ENCODE measurements around the gene UVSSA. TPM values are rescaled to one million over a fixed set of nuclear protein-coding genes. Genes with fewer than 3 reads are reported as not detected.

The UVSSA gene
- total and polyA plus RNA-seq, 2 donors (not counting 1 experiment from before 2014, with no cell fraction given), result 34.6 to 40.5 TPM

GRCh38 chr4:1309261-1310010 lies 37.6 kb upstream of the UVSSA start:
- ChIA-PET CTCF (interaction anchor here (1.0 to 1.1 kb wide), 2 partner anchors 9 to 44 kb away, joined by 3 read pairs; no protein-coding TSS in a partner anchor), POLR2A (interaction anchor here (0.7 kb wide), 1 partner anchor 60 kb away, joined by 3 read pairs; no protein-coding TSS in a partner anchor)
- Histone ChIP-seq H3K4me3 (ENCODE audit: control extremely low read depth in 1 of 5, extremely low read depth in 1 of 5, insufficient read depth in 1 of 5, low read depth in 2 of 5, low read length in 4 of 5) (peak overlapping the region; percentile 17 to 35 (median 34)), H3K4me1 (ENCODE audit: control insufficient read depth in 2 of 2, insufficient read depth in 2 of 2, low read length in 2 of 2) (peaks cover 18 to 38% of the 10 kb centered on the region in 2 donors), H3K27me3 (replicated peaks in 1 of 4; ENCODE audit: control extremely low read depth in 1 of 4, control insufficient read depth in 3 of 4, insufficient read depth in 4 of 4, low read length in 3 of 4) (no peaks in the 10 kb centered on the region), H3K27ac (ENCODE audit: low read length in 2 of 2) (peak overlapping the region in 1 of 2 donors; percentile 51), H3K4me2 (replicated peaks; ENCODE audit: low read depth, low read length, poor library complexity, severe bottlenecking) (peak overlapping the region; percentile 87), H3K9ac (ENCODE audit: low read length) (peak overlapping the region; percentile 47), H3K36me3 (replicated peaks in 1 of 2; ENCODE audit: control extremely low read depth in 1 of 2, control insufficient read depth in 1 of 2, extremely low read depth in 1 of 2, insufficient read depth in 2 of 2, low read length in 1 of 2) (peaks cover 0 to 26% of the 10 kb centered on the region in 2 experiments), H4K20me1 (ENCODE audit: control insufficient read depth, insufficient read depth, low read length, poor library complexity, severe bottlenecking) (peaks cover 95% of the 10 kb centered on the region), H2AFZ (ENCODE audit: insufficient read depth, low read depth, low read length, poor library complexity, severe bottlenecking) (peak overlapping the region; percentile 9), H3K9me3 (ENCODE audit: control extremely low read depth in 1 of 3, control insufficient read depth in 2 of 3, insufficient read depth in 1 of 3, low read length in 2 of 3) (peaks cover 0 to 2% (median 0%) of the 10 kb centered on the region in 3 donors), H3K79me2 (ENCODE audit: control insufficient read depth, insufficient read depth, low read length) (peaks cover 91% of the 10 kb centered on the region)
- peak; percentile 61 for DNase-seq
- Mint-ChIP-seq H3K9me3 (ENCODE audit: insufficient read depth) (no peaks in the 10 kb centered on the region), H3K27me3 (no peaks in the 10 kb centered on the region), H3K4me3 (peak overlapping the region; percentile 81), H3K4me1 (peaks cover 53% of the 10 kb centered on the region), H3K27ac (peak overlapping the region; percentile 50)
- ATAC-seq (ENCODE audit: low read depth), result peak; percentile 89
- intact Hi-C loops (cut with micrococcal nuclease), result no loop called here
- TF ChIP-seq CTCF (IDR thresholded peaks at IDR 0.05) (no peak), EZH2 (IDR thresholded peaks at IDR 0.05; ENCODE audit: borderline replicate concordance, insufficient read depth, low read depth, low read length, poor library complexity, severe bottlenecking) (no peak)
- WGBS (ENCODE audit: insufficient coverage), result 18% methylated on average over 33 of the region's 36 CpGs

Data from B cell (primary cell).